H1 (cell line): ENCODE data around the gene OTUD5.

ENCODE experiments used
- CTCF ChIP-seq, 3 experiments: IDR thresholded peaks; 1 replicate in 2 of 3; 2 replicates in 1 of 3; pipeline versions ENCODE4 v1.5.1 to v1.6.1; 2011; ENCODE audit warnings: low read length in 3 of 3, mild to moderate bottlenecking in 3 of 3, inconsistent platforms in 2 of 3, low read depth in 1 of 3, moderate library complexity in 1 of 3; ENCODE audit not compliant: insufficient read depth in 1 of 3; ENCODE audit errors: control extremely low read depth in 1 of 3
- FOSL1 ChIP-seq: IDR thresholded peaks from 2 replicates; pipeline ENCODE4 v1.6.1; 2011; ENCODE audit warnings: mild to moderate bottlenecking, low read depth, low read length, moderate library complexity; ENCODE audit not compliant: insufficient read depth
- POLR2A ChIP-seq, 2 experiments: IDR thresholded peaks; 1 replicate in 1 of 2; 2 replicates in 1 of 2; pipeline ENCODE4 v1.6.1; 2011; ENCODE audit warnings: low read depth in 2 of 2, low read length in 2 of 2, mild to moderate bottlenecking in 2 of 2; ENCODE audit errors: control extremely low read depth in 1 of 2
- RAD21 ChIP-seq, 2 experiments: IDR thresholded peaks in 1 of 2; conservative IDR thresholded peaks in 1 of 2; 2 replicates each; pipeline ENCODE4 v1.6.1; 2011; ENCODE audit warnings: low read depth in 2 of 2, low read length in 2 of 2, improper control_type of control experiment in 1 of 2, inconsistent platforms in 1 of 2, mild to moderate bottlenecking in 1 of 2, moderate library complexity in 1 of 2

GRCh38 chrX:48976086-48976485 is 18.7 kb upstream of the OTUD5 start:
- TF ChIP-seq FOSL1 (no peak), RAD21 (IDR thresholded peaks at IDR 0.05 in 1 of 2, conservative IDR thresholded peaks at IDR 0.05 in 1 of 2; ENCODE audit: low read depth in 2 of 2, low read length in 2 of 2) (no peak), CTCF (IDR thresholded peaks at IDR 0.05; ENCODE audit: control extremely low read depth in 1 of 3, insufficient read depth in 1 of 3, low read depth in 1 of 3, low read length in 3 of 3) (no peak), POLR2A (IDR thresholded peaks at IDR 0.05; ENCODE audit: control extremely low read depth in 1 of 2, low read depth in 2 of 2, low read length in 2 of 2) (no peak)
